Right ventricle myocardium superior (tissue), 1 donor: ENCODE data around the gene B9D2. TPM values are rescaled to one million over a fixed set of nuclear protein-coding genes. Genes with fewer than 3 reads are reported as not detected.
"Not testable (repeated sequence)": the region's sequence is repeated elsewhere in the genome, so short reads cannot be mapped to it uniquely, and the experiment has no call there.

Experiments
- ATAC-seq: fragments of 200-7000 bp; cut with Tn5 transposase; one replicate; pipeline ENCODE4 v1.9.1; 2020; ENCODE audit warnings: mild to moderate bottlenecking; ENCODE audit not compliant: poor library complexity
- DNase-seq: peaks from one replicate; pipeline ENCODE4 v3.0.0-alpha.2; 2020
- intact Hi-C: fragments of 100-400 bp; cut with DNase I; formaldehyde crosslinking; loops from one replicate; pipeline ENCODE4 v1.11.2; 2022
- total RNA-seq: library from RNA; stranded (reverse); fragmentation: NEBNext Ultra II Directional; extraction: Animal tissue kit (Norgen Biotek cat#: 25700); gene quantifications from one replicate; pipeline ENCODE4 v1.2.1, GENCODE V29; 2021
- donor health status: DM: no; HTN: yes; CAD: no; lungs with severe emphysema.

The B9D2 gene
- total RNA-seq, 1 donor from 2014 or later: 2.6 TPM

DNA sequence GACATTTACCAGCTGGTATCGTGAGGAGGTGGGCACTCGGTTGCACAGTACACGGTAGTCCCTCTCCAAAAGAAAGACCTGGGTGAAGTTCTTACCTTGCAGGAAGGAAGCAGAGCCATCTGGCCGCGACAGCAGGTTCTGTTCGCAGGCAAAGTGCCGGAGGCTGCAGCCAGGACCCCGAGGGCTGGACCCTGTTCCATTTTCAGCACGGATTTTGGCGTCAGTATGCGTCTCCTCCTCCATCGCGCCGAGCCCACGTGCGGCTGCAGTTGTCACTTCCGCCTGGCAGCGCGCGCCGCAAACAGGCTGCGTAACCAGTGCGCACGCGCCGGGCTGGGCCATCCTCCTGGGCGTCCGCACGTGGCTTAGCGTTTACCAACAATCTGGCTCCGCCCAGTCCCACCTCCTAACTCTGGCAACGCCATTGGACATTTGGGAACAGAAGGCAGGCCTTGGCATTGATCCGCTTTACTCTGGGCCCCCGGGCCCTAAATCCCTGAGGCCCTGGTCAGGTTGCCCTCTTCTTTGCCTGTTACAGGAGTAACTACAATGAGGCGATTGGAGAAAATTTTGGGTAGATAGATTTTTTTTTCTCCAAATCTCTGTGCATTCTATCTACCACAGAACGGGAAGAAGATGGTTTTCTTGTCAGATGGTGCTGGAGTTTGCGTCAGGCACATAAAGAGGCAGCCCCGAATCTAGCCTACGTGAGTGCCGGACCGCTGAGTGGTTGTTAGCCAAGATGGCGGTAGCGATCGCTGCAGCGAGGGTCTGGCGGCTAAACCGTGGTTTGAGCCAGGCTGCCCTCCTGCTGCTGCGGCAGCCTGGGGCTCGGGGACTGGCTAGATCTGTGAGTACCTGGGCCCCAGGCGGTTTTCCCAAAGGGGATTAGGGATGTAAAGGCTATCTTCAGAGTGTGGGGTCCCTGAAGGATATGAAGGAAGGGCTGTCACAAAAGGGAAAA is 33.4 kb upstream of the B9D2 start, which contains the start of the genes BCKDHA and EXOSC5:
Gene BCKDHA, plus strand, starts transcription at position 733 of the 964 bp plus-strand sequence. Its CDS starts 10 bp downstream, at position 743.
Gene EXOSC5, minus strand, starts transcription at position 274 of the 964 bp plus-strand sequence. Its CDS starts 31 bp downstream, at position 243.
- ATAC-seq (peak; percentile 98), DNase-seq (peak; percentile 99)
- intact Hi-C loops: no loop called here

DNA sequence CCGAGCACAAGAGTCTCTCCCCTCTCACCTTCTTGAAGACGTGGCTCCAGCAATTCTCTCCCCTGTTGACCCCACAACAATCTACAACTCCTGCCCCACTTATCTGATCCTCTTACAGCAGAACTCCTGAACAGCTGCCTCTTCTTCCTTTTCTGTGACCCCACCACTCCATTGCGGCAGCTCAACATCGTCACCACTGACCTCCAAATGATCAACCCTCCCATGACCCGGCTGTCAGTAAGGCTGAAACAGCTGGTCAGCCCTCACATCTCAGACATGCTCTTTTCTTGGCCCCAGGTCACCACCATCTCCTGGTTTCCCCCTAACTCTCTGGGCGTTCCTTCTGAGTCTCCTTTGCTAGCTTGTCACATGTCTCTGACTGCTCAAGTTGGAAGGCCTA is 31.4 kb upstream of the B9D2 start:
- ATAC-seq (no peak), DNase-seq (no peak)
- intact Hi-C loops: no loop called here

DNA sequence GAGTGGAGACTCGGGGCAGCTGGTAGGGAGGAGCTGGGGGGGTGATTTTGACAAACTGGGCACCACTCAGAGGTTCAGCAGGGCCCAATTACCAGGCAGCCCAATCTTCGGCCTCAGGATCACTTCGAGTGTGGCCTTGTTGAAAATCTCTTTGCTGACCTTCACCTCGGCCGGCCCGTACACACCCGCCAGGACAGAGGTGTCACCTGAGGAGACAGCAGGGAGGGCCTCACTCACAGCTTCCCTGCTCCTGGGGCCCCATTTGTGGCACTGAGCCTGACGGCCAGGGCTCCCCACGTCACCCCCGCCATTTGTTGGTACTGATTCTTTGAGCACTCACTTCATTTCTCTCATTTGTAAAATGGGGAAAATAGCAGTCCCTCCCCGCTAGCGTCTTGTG is 28.8 kb upstream of the B9D2 start:
- DNase-seq (no peak), ATAC-seq (no peak)
- intact Hi-C loops: no loop called here

DNA sequence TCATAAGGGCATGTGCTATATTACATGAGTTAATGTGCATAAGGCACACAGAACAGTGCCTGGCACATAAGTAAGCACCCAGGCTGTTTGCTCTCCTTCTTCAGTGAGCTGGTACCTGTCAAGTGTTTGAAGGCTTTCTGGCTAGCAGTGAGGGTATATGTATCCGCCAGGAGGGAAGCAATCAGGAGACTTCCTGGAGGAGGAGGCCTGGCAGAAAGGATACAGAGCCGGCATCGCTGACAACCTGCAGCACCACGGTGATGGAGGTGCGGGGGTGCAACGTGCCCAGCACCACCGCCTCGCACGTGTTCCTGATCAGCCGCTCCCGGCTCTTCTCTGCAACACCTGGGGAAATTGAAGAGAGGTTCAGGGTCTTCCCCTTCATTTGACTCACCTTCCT is 27.7 kb upstream of the B9D2 start:
- DNase-seq: no peak
- ATAC-seq: no peak
- intact Hi-C loops: no loop called here

DNA sequence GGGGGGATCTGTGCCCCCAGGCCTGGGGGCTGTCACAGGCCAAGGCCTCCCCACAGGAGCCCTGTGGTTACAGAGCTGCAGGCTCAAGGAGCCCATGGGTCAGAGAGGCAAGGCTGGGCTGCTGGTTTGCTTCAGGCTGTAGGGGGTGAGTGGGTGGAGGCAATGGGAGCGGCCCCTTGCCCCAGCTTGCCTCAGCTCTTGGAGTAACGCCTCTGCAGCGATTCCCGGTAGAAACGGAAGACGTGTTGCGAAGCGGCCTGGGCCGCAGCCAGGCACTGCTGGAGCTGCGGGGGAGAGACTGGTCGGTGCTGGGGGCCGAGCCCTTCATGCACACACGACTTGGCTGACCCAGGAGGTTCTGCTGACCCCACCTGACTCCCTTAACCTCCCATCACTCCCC is 22.5 kb upstream of the B9D2 start:
- DNase-seq: peak; percentile 54
- intact Hi-C loops: no loop called here
- peak; percentile 57 for ATAC-seq

DNA sequence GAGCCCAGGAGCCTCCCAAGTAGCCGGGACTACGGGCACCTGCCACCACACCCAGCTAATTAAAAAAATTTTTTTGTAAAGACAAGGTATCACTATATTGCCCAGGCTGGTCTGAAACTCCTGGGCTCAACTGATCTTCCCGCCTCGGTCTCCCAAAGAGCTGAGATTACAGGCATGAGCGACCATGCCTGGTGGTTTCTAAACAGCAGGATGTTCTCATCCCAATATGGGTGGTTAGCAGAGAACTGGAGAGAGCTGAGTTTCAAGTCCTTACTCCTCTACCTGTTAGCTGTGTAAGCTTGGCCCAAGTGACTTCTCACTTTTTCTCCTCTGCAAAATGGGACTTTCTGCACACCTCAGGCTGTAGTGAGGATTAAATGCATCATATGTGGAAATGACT is 20.4 kb upstream of the B9D2 start:
- DNase-seq: no peak
- intact Hi-C loops: no loop called here
- no peak for ATAC-seq

DNA sequence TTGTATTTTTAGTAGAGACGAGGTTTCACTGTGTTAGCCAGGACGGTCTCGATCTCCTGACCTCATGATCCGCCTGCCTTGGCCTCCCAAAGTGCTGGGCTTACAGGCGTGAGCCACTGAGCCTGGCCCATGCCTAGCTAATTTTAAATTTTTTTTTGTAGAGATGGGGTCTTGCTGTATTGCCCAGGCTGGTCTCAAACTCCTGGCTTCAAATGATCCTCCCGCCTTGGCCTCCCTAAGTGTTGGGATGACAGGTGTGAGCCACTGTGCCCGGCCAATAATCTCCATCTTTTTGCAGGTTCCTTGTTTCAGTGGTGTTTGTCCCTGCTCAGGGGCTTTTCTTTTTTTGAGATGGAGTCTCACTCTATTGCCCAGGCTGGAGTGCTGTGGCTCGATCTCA is 17.6 kb upstream of the B9D2 start:
- intact Hi-C loops, ATAC-seq, DNase-seq: not testable (repeated sequence)

DNA sequence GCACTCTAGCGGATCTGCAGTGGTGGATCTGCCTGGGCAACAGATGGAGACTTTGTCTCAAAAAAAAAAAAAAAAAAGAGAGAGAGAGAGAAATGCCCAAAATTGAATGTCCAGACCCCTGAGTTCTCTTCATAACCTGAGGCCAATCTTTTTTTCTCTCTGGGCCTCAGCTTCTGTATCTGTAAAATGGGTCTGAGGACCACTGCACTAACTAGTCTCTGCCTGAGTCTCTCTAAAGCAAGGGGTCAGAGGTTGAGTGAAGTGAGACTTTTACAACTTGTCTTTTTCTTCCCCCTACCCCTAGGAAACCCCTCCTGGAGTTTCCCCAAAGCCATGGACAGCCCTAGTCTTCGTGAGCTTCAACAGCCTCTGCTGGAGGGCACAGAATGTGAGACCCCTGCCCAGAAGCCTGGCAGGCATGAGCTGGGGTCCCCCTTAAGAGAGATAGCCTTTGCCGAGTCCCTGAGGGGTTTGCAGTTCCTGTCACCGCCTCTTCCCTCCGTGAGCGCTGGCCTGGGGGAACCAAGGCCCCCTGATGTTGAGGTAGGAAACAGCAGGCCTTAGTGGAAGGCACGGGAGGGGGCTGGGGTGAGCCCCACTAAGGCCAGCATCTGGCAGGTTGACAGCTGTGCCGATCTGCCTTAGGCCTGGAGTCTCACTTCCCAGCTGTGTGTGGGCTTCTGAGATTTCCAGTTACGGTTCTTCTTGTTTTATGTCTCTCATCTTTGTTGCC is 14.2 kb upstream of the B9D2 start:
- no peak for DNase-seq
- intact Hi-C loops: no loop called here
- no peak for ATAC-seq

DNA sequence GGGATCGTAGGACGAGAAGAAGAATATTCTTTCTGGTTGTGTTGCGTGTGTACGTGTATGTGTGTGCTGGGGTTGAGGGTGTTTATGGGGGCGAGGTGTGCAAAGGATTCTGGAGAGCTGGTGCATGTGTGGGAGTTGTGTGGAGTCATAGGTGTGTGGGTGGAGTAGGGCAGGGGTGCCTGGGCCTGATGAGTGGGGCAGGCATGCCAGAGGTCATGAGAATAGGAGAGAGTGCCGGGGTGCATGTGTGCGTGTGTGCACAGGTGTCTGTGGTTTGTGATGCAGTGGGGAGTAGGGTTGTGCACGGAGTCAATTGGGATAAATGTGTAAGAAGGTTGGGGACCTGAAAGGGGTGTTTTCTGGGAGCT is 13.0 kb upstream of the B9D2 start:
- ATAC-seq (no peak), DNase-seq (no peak)
- intact Hi-C loops: no loop called here

DNA sequence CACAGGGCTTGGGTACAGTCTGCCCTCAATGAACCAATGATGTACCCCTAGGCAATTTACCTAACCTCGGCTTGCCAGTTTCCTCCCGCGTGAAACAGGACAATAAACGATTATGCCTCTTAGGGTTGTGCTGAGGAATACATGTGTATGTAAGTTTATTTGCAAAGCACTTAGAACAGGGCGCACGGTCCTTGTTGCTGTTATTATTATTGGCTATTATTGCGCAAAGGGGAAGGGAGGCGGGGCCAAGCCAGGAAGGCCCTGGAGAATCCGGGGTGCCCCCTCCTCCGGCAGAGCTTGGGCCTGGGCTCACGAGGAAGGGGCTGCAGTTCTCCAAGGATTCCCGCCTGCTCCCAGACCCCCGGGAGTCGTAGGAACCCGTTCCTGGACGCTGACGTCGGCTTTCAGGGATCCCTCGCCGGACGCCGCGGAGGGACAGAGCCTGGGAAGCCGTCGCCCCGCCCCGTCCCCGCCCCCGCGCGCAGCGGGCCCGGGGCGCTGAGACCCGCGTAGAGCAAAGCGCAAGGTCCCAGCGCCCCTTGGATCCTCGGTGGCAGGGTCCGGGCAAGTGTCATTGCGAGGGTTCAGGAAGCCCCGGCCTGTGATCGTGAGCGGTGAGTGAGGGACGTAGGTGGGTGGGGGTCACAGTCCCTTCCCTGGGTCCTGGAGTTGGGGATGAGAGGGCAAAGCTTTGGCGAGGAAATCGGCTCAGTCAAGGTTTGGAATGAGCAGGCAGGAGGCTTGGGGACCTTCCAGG is 12.5 kb upstream of the B9D2 start, which contains the start of gene TMEM91:
Gene TMEM91, plus strand, starts transcription at position 293 of the 757 bp plus-strand sequence. CDS start 1,777 bp downstream, outside the sequence.
- DNase-seq: peak; percentile 66
- peak; percentile 64 for ATAC-seq
- intact Hi-C loops: no loop called here

DNA sequence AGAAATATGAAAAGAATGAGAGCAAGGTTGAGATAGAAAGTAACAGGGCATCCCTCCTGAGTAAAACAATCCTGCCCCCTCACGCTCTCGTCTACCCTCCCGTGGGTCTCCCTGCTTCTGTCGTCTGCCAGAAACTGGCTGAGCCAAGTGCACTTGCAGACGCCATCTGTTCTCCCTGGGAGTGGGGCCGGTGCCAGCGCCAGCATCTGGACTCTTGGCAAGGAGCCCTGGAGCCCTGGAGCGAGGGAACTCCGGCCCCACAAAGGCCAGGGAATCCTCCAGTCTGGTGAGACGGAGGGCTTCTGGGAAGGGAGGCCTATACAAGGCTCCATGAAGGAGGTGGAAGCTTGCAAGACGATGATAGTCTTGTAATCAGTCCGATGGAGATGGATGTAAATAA is 10.0 kb upstream of the B9D2 start:
- DNase-seq (peak; percentile 94), ATAC-seq (peak; percentile 88)
- intact Hi-C loops: no loop called here

DNA sequence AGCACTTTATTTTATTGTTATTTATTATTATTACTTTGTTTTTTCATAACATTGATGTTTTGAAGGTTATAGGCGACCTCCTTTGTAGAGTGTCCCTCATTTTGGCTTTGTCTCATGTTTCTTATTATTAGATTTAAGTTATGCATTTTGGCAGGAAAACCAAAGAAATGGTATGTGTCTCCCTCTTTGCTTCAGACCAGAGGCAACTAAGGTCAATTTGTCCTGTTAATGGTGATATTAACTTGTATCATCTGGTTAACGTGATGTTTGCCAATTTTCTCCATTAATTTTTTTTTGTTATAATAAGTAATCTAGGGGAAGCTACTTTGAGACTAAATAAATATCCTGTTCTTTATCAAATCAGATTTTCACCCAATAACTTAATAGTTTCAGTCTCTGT is 8.6 kb upstream of the B9D2 start:
- DNase-seq (no peak), ATAC-seq (no peak)
- intact Hi-C loops: no loop called here

DNA sequence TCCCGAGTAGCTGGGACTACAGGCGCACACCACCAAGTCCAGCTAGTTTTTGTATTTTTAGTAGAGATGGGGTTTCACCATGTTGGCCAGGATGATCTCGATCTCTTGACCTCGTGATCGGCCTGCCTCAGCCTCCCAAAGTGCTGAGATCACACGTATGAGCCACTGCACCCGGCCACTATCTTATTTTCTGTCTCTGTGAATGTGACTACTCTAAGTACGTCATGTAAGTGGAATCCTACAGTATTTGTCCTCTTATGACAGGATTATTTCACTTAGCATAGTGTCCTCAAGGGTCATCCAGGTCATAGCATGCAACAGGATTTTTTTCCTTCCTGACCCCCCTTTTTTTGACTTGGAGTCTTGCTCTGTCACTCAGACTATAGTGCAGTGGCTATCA is 7.6 kb upstream of the B9D2 start:
- DNase-seq: no peak
- no peak for ATAC-seq
- intact Hi-C loops: no loop called here

DNA sequence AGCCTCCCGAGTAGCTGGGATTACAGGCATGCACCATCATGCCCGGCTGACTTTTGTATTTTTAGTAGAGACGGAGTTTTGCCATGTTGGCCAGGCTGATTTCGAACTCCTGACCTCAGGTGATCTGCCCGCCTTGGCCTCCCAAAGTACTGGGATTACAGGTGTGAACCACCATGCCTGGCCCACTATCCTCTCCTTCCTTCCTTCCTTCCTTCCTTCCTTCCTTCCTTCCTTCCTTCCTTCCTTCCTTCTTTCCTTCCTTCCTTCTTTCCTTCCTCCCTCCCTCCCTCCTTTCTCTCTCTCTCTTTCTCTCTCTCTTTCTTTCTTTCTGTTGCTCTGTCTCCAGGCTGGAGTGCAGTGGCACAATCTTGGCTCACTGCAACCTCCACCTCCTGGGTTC is 7.2 kb upstream of the B9D2 start:
- ATAC-seq, DNase-seq, intact Hi-C loops: not testable (repeated sequence)

DNA sequence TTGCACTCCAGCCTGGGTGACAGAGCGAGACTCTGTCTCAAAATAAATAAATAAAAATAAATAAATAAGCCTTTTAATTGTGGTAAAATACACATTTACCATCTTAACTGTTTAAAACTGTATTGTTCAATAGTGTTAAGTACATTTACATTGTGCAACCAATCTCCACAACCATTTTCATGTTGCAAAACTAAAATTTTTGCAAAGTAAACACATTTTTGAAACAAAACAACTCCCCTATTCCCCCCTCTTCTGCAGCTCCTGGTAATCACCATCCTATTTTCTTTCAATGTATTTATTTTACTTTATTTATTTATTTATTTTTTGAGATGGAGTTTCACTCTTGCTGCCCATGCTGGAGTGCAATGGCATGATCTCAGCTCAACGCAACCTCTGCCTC is 5.8 kb upstream of the B9D2 start:
- ATAC-seq (no peak), DNase-seq (no peak)

DNA sequence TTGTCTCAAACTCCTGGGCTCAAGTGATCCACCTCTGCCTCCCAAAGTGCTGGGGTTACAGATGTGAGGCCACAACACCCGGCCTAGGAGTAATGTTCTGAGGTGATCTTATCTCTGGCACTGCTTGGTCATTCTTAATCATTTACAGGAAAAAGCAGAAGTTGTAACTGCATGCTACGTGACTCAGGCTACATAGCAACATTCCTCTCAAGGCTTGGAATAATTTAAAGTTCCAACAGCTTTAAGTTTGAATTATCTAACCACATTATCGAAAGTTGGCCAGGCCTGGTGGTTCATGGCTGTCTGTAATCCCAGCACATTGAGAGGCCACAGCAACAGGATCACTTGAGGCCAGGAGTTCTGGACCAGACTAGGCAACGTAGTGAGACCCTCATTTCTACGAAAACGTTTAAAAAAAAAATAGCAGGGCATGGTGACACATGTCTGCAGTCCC is 3.9 kb upstream of the B9D2 start:
- ATAC-seq (no peak), DNase-seq (no peak)
- intact Hi-C loops: no loop called here

More for the DNA sequence above, 5.8 kb upstream of the B9D2 start:
- intact Hi-C loops: no loop called here

DNA sequence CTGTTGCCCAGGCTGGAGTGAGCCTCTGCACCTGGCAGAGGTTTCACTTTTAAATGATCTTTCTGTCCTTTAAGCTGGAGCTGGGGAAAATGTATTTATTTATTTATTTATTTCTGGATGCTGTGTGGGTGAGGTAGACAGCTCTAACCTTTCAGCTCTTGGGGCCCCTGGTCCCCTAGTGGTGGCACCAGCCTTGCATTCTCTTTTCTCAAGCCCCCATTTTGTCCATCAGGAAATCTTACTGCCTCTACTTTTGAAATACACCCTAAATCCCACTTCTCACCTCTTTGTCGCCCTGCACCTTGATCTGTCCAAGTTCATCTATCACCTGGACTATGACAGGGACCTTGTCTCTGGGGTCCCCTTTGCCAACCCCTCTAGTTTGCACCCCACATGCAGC is 2.1 kb upstream of the B9D2 start:
- intact Hi-C loops: no loop called here
- ATAC-seq: no peak
- DNase-seq: no peak

DNA sequence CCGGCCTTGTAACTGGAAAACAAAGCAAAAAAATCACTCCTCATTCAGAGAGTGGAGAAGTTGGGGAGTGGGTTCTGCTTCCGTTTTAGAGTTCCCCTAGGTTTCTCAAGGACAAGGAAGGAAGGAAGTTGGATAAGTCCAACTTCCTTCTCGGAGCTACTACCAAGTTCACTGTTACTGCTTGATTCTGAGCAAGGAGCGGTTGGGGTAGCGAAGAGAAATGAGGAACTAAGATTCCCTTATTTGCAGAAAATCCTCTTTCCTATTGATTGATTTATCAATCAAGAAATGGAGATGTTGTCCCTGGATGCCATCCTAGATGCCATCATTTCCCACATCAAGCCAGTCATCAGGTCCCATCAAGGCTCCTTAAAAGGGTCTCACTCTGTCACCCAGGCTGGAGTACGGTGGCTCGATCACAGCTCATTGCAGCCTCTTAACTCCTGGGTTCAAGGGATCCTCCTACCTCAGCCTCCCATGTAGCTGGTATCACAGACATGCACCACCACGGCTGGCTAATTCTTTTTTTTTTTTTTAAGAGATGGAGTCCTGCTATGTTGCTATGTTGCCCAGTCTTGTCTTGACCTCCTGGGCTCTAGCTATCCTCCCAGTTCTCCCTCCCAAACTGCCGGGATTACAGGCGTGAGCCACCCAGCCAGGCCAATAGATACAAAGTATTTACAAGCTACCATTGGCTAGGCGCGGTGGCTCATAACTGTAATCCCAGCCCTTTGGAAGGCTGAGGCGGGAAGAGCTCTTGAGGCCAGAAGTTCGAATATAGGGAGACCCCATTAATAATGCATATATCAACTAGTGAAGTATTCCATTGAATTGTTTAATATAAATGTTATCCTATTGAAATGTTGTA is 809 bp upstream of the B9D2 start:
- intact Hi-C loops: no loop called here
- DNase-seq: no peak
- ATAC-seq: peak; percentile 2
